PC-3 (cell line): ENCODE measurements around the gene GINS1. TPM values are rescaled to one million over a fixed set of nuclear protein-coding genes. Genes with fewer than 3 reads are reported as not detected.

Experiments
- ATAC-seq: fragments of 200-7000 bp; cut with Tn5 transposase; 2 replicates; pipeline ENCODE4 v1.9.1; 2020; ENCODE audit warnings: mild to moderate bottlenecking, moderate library complexity
- BruUV-seq: library from RNA; stranded (reverse); fragments of 400-500 nt; replicated peaks from 2 replicates; lab custom pipeline; 2021; lab: Mats Ljungman, UMichigan
- CTCF ChIA-PET: fragments of 300-600 bp; sonication (Branson Sonifier 250); formaldehyde crosslinking; loops from one replicate; lab custom pipeline; 2022; ENCODE audit warnings: antibody characterized with exemption; lab: Charles Lee
- POLR2A ChIA-PET: fragments of 300-600 bp; sonication (Branson Sonifier 250); formaldehyde crosslinking; loops from one replicate; lab custom pipeline; 2022; ENCODE audit warnings: antibody characterized with exemption; ENCODE audit not compliant: unreplicated experiment; lab: Charles Lee
- DNase-seq: peaks from one replicate; pipeline ENCODE4 v3.0.0-alpha.2; 2015
- H2AFZ ChIP-seq: fragments of 300-600 bp; sonication (generic); 2 replicates; pipeline ENCODE4 v1.6.0; 2016; ENCODE audit warnings: antibody characterized with exemption, low read length
- H3F3A ChIP-seq: fragments of 300-600 bp; sonication (generic); one replicate; pipeline ENCODE4 v1.6.0; 2017; ENCODE audit warnings: antibody characterized with exemption, low read length, control low read depth, mild to moderate bottlenecking; ENCODE audit not compliant: unreplicated experiment
- H3K27ac ChIP-seq: fragments of 300-600 bp; sonication (generic); 2 replicates; pipeline ENCODE4 v1.5.1; 2016; ENCODE audit warnings: mild to moderate bottlenecking, low read length
- H3K27me3 ChIP-seq: fragments of 300-600 bp; sonication (generic); 2 replicates; pipeline ENCODE4 v1.6.1; 2016; ENCODE audit warnings: low read length, mixed read lengths
- H3K36me3 ChIP-seq: fragments of 300-600 bp; sonication (generic); 2 replicates; pipeline ENCODE4 v1.6.1; 2016; ENCODE audit warnings: low read depth, mixed run types, low read length, mixed read lengths
- H3K4me1 ChIP-seq: fragments of 300-600 bp; sonication (generic); 2 replicates; pipeline ENCODE4 v1.5.1; 2016; ENCODE audit warnings: low read length; ENCODE audit not compliant: insufficient read depth
- H3K4me2 ChIP-seq: fragments of 300-600 bp; sonication (generic); 2 replicates; pipeline ENCODE4 v1.6.0; 2016; ENCODE audit warnings: low read length
- H3K4me3 ChIP-seq: fragments of 300-600 bp; sonication (generic); 2 replicates; pipeline ENCODE4 v1.5.1; 2016; ENCODE audit warnings: mild to moderate bottlenecking, low read length, mixed read lengths
- H3K79me2 ChIP-seq: fragments of 300-600 bp; sonication (generic); 2 replicates; pipeline ENCODE4 v1.6.1; 2017; ENCODE audit warnings: low read length, mixed read lengths
- H3K9ac ChIP-seq: fragments of 300-600 bp; sonication (generic); 2 replicates; pipeline ENCODE4 v1.6.0; 2016; ENCODE audit warnings: mild to moderate bottlenecking, low read length
- H3K9me2 ChIP-seq: fragments of 300-600 bp; sonication (generic); replicated peaks from 2 replicates; pipeline ENCODE4 v1.6.1; 2016; ENCODE audit warnings: mixed run types, low read length, mixed read lengths
- H3K9me3 ChIP-seq: fragments of 300-600 bp; sonication (generic); 2 replicates; pipeline ENCODE4 v1.6.1; 2016; ENCODE audit warnings: low read length, mixed read lengths
- H4K20me1 ChIP-seq: fragments of 300-600 bp; sonication (generic); 2 replicates; pipeline ENCODE4 v1.6.1; 2016; ENCODE audit warnings: low read length, mixed read lengths
- EZH2 ChIP-seq: fragments of 300-600 bp; sonication (generic); IDR thresholded peaks from one replicate; pipeline ENCODE4 v1.6.1; 2017; ENCODE audit warnings: antibody characterized with exemption, mild to moderate bottlenecking, low read length; ENCODE audit not compliant: unreplicated experiment
- EZH2phosphoT487 ChIP-seq: fragments of 300-600 bp; sonication (generic); IDR thresholded peaks from 2 replicates; pipeline ENCODE4 v1.6.1; 2018; ENCODE audit warnings: mild to moderate bottlenecking, antibody characterized with exemption, low read length, borderline replicate concordance
- intact Hi-C: fragments of 100-400 bp; cut with micrococcal nuclease; formaldehyde crosslinking; loops from 2 replicates; pipeline ENCODE4 v1.9.0; 2023
- total RNA-seq: library from RNA; depleted of rRNA; stranded (reverse); fragments of >200 nt; gene quantifications from 2 replicates; pipeline ENCODE4 v1.2.3, GENCODE V29; 2014
- TF ChIP-seq, protein P1 (sequence below): fragments of 300-600 bp; sonication (generic); conservative IDR thresholded peaks from 2 replicates; pipeline ENCODE4 v1.5.1; 2017; ENCODE audit warnings: antibody characterized with exemption, low read depth, mild to moderate bottlenecking, low read length

GINS1 gene
- total RNA-seq, 1 experiment from 2014 or later, result 28.1 TPM

DNA sequence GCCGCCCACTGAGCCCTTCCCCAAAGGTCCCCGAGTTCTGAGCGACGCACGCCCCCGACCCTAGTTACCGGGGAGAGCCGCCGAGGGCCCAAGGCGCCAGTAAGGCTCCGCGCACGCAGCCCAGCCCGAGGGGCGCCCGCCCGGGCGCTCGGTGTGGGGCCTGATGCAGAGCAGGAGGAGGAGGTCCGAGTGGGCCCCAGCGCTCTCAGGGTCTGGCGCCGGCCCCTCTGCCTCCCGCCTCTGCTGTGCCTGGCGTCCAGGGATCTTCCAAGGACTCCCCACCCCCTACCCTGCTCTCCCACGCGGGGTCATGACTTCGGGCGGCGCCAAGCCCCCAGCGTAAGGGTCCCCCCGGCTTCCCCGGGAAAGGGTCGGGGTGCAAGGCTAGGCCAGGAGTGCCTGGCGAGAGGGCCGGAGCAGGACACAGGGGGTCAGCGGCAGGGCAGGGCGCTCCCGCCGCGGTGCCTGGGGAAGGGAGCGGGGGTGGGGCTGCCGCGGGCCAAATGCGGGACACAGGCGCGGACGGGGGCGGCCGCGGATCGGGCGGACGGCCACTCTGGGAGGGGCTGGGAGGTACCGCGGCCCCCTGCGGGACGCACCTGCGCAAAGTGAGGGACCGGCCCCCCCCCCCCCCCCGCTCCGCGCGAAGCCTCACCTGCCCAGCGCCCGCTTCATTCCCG is 17.5 kb upstream of the GINS1 start:
- Histone ChIP-seq H4K20me1 (no peaks in the 10 kb centered on the region), H2AFZ (peak overlapping the region; percentile 89), H3F3A (no peaks in the 10 kb centered on the region), H3K27ac (peak overlapping the region; percentile 22; the same call in 1 of the 2 replicates), H3K9me2 (no peaks in the 10 kb centered on the region), H3K4me3 (peak overlapping the region; percentile 98), H3K4me2 (peak overlapping the region; percentile 85), H3K79me2 (peaks cover 46% of the 10 kb centered on the region), H3K4me1 (peaks cover 23% of the 10 kb centered on the region), H3K9ac (peak overlapping the region; percentile 84), H3K9me3 (no peaks in the 10 kb centered on the region), H3K36me3 (no peaks in the 10 kb centered on the region), H3K27me3 (no peaks in the 10 kb centered on the region)
- ChIA-PET CTCF (interaction anchor here (0.6 kb wide), 1 partner anchor 397 kb away, joined by 3 read pairs; no protein-coding TSS in a partner anchor), POLR2A (no interaction called here)
- DNase-seq (peak; percentile 51), ATAC-seq (peak; percentile 23)
- TF ChIP-seq EZH2 (no peak), EZH2phosphoT487 (no peak)
- TF ChIP-seq, protein P1, sequence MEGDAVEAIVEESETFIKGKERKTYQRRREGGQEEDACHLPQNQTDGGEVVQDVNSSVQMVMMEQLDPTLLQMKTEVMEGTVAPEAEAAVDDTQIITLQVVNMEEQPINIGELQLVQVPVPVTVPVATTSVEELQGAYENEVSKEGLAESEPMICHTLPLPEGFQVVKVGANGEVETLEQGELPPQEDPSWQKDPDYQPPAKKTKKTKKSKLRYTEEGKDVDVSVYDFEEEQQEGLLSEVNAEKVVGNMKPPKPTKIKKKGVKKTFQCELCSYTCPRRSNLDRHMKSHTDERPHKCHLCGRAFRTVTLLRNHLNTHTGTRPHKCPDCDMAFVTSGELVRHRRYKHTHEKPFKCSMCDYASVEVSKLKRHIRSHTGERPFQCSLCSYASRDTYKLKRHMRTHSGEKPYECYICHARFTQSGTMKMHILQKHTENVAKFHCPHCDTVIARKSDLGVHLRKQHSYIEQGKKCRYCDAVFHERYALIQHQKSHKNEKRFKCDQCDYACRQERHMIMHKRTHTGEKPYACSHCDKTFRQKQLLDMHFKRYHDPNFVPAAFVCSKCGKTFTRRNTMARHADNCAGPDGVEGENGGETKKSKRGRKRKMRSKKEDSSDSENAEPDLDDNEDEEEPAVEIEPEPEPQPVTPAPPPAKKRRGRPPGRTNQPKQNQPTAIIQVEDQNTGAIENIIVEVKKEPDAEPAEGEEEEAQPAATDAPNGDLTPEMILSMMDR, result no peak
- no TSS peak for BruUV-seq
- intact Hi-C loops, result loop anchor here (1.0 to 10.0 kb wide), 4 partner anchors 9 to 195 kb away; partner anchors contain the start of gene ENTPD6

DNA sequence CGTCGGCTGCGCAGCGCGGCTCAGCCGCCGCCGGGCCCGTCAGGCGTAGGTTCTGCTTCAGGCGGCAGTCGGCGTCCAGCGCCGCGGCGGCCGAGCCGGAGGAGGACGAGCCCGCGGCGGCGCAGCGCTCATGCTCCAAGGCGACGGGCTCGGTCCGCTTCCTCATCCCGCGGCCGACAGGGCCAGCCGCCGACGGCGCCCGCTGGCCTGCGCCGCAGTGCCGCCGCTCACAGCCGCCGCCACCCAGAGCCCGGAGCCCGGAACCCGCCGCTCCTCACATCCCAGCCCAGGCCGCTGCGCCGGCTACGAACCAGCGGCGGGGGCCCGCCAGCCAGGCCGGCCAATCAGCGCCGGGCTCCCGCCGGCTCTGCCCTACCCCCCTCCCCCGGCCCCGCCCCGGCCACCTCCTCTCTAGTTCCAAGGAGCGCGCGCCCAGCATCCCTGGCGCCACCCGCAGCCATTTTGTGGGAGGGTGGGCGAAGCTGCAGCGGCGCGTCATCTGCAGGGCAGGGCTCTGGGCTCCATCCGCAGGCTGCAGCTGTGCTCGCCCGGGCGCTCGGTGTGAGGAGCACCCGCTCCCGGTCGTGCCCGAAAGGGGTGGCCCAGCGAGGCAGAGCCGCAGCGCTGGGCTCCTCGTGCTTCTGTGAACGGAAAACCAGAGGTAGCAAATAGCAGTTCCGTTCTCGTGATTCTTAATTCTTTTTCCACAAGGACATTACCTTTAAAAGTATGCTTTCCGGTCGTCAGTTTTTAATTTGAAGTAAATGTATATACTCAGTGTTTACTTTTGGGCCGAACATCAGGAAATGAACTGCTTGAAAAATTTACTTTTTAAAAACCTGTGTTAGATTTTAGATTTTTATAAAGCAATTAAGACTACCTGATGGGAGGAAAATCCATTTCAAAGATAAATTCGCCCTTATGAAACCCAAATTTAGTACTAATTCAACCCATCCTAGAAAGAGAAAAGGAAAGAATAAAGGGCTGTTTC is 16.6 kb upstream of the GINS1 start, which contains the start of gene ABHD12:
TSS of gene ABHD12 (minus strand) at position 298 of the 991 bp plus-strand sequence. CDS start at position 166, 132 bp downstream.
- H2AFZ ChIP-seq, result peak within 1 kb of the TSS; percentile 89
- H3F3A ChIP-seq, result no peaks in the 10 kb centered on the region
- CTCF ChIA-PET, result interaction anchor here (0.6 to 0.9 kb wide), 7 partner anchors 8 to 398 kb away, joined by 3 to 9 read pairs (median 4); no protein-coding TSS in a partner anchor
- H3K79me2 ChIP-seq, result peaks cover 41% of the 10 kb centered on the region
- no peaks in the 10 kb centered on the region for H3K9me2 ChIP-seq
- H3K9ac ChIP-seq, result peak within 1 kb of the TSS; percentile 84
- peak; percentile 87 for ATAC-seq
- H3K36me3 ChIP-seq, result no peaks in the 10 kb centered on the region
- DNase-seq, result peak; percentile 98
- peak within 1 kb of the TSS; percentile 91 for H3K4me2 ChIP-seq
- TF ChIP-seq, protein P1, result no peak
- no peak for TF ChIP-seq EZH2phosphoT487
- TF ChIP-seq EZH2, result no peak
- no peaks in the 10 kb centered on the region for H3K27me3 ChIP-seq
- no peaks in the 10 kb centered on the region for H4K20me1 ChIP-seq
- POLR2A ChIA-PET, result interaction anchor here (0.6 kb wide), 2 partner anchors 34 to 81 kb away, joined by 3 to 13 read pairs; no protein-coding TSS in a partner anchor
- H3K27ac ChIP-seq, result peak within 1 kb of the TSS; percentile 47
- H3K4me1 ChIP-seq, result peaks cover 23% of the 10 kb centered on the region
- intact Hi-C loops, result loop anchor here (1.0 to 10.0 kb wide), 3 partner anchors 8 to 196 kb away; partner anchors contain the start of gene ENTPD6
- BruUV-seq, result TSS peak; percentile 94
- no peaks in the 10 kb centered on the region for H3K9me3 ChIP-seq
- peak within 1 kb of the TSS; percentile 98 for H3K4me3 ChIP-seq
